Bronchial epithelial cell (primary cell): ENCODE data around the gene NCAM1. TPM values are rescaled to one million over a fixed set of nuclear protein-coding genes. Genes with fewer than 3 reads are reported as not detected.

ENCODE experiments used
- DNase-seq: peaks from one replicate; pipeline ENCODE4 v3.0.0-alpha.2; 2010; ENCODE audit warnings: low read depth
- FAIRE-seq: peaks from 2 replicates; lab custom pipeline; 2011; peaks lifted over from hg19 to GRCh38; lab: Jason Lieb, UNC
- H3K27me3 ChIP-seq: 2 replicates; pipeline ENCODE4 v1.5.1; 2011; ENCODE audit warnings: low read length; ENCODE audit not compliant: control insufficient read depth, insufficient read depth
- H3K36me3 ChIP-seq: 2 replicates; pipeline ENCODE4 v1.5.1; 2011; ENCODE audit warnings: low read length; ENCODE audit not compliant: control insufficient read depth, insufficient read depth
- H3K4me3 ChIP-seq: 2 replicates; pipeline ENCODE4 v1.5.1; 2011; ENCODE audit warnings: mild to moderate bottlenecking, low read depth, low read length, control low read depth
- CTCF ChIP-seq: IDR thresholded peaks from 2 replicates; pipeline ENCODE4 v1.5.1; 2011; ENCODE audit warnings: mild to moderate bottlenecking, moderate library complexity, low read length, control low read depth, inconsistent platforms; ENCODE audit not compliant: insufficient read depth, severe bottlenecking
- total RNA-seq: library from RNA; depleted of rRNA; stranded (reverse); fragments of >200 nt; gene quantifications from 2 replicates; pipeline ENCODE4 v1.2.1, GENCODE V29; 2014

The NCAM1 gene
- total RNA-seq, 1 donor from 2014 or later: under 0.01 TPM

- DNase-seq (no peak), FAIRE-seq (peak; percentile 18)
- no peak for TF ChIP-seq CTCF
Observed at GRCh38 chr11:113270080-113270479, 308.9 kb downstream of the NCAM1 start.

GRCh38 chr11:113271551-113272245 lies 310.5 kb downstream of the NCAM1 start:
- no peak overlapping the region for H3K4me3 ChIP-seq
- FAIRE-seq (no peak), DNase-seq (no peak)
- no peaks in the 10 kb centered on the region for H3K36me3 ChIP-seq
- peaks cover 1% of the 10 kb centered on the region for H3K27me3 ChIP-seq
- TF ChIP-seq CTCF: no peak

More at GRCh38 chr11:113270080-113270479, 308.9 kb downstream of the NCAM1 start:
- no peaks in the 10 kb centered on the region for H3K36me3 ChIP-seq
- H3K27me3 ChIP-seq: peaks cover 1% of the 10 kb centered on the region
- H3K4me3 ChIP-seq: no peak overlapping the region

DNA sequence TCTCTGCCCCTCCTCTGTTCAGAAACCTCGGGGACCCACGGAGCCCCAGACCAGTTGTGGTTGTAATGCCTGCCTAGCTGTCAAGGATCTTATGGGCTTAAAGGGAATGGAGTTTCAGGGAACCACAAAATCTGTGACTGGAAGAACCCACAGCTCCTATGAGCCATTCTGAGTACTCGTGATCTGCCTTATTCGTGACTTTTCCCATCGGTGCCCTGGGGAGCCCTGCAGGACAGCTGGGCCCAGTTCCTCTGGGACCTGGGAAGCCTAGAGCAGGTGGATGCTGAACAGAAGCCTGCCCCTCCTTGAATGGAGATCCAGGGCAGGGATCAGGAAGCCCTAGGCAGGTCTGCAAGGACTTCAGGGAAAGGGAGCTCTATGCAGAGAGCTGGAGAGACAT lies 311.1 kb downstream of the NCAM1 start:
- no peak overlapping the region for H3K4me3 ChIP-seq
- no peaks in the 10 kb centered on the region for H3K36me3 ChIP-seq
- no peak for FAIRE-seq
- H3K27me3 ChIP-seq: peaks cover 1% of the 10 kb centered on the region
- no peak for DNase-seq
- TF ChIP-seq CTCF: no peak

DNA sequence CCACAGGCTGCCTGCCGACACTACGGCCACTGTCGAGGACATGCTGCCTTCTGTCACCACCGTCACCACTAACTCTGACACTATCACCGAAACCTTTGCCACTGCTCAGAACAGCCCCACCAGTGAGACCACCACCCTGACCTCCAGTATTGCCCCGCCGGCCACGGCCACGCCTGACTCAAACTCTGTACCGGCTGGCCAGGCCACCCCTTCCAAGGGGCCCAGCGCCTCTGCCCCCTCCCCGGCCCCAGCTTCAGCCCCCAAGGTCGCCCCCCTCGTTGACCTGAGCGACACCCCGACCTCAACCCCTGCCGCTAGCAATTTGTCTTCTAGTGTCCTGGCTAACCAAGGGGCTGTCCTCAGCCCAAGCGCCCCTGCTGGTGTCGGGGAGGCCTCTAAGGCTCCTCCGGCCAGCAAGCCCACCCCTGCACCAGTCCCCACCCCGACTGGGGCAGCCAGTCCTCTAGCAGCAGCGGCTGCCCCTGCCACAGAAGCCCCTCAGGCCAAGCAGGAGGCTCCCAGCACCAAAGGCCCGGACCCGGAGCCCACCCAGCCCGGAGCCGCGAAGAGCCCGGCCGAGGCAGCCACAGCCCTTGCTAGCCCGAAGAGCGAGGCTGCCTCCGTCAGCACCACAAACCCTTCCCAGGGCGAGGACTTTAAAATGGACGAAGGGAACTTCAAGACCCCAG lies 311.9 kb downstream of the NCAM1 start:
- Histone ChIP-seq H3K36me3 (no peaks in the 10 kb centered on the region), H3K27me3 (peaks cover 1% of the 10 kb centered on the region), H3K4me3 (no peak overlapping the region)
- no peak for TF ChIP-seq CTCF
- DNase-seq: no peak
- FAIRE-seq: no peak

DNA sequence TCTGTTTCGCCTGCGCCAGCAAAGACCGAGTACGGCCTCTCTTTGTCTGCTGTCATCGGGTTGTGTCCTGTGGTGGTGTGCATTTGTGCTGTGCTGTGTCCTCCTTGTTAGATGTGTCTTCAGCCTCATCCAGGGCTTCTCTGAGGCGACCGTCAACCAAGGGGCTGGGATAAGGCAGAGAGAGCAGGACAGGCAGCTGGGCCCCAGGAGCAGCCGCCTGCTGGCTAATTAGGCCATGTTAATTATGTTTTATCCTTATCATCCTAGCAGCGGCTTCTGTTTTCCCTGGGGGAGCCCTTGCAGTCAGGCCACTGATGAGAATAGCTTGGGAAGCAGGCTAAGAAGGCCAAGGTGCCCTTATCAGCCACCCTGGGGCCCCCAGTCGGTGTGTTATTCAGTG lies 312.5 kb downstream of the NCAM1 start:
- no peak for DNase-seq
- peaks cover 1% of the 10 kb centered on the region for H3K27me3 ChIP-seq
- no peak for TF ChIP-seq CTCF
- H3K4me3 ChIP-seq: no peak overlapping the region
- H3K36me3 ChIP-seq: no peaks in the 10 kb centered on the region
- FAIRE-seq: no peak
